ENCODE results near the gene TAC4. TPM values are rescaled to one million over a fixed set of nuclear protein-coding genes. Genes with fewer than 3 reads are reported as not detected.

Gene TAC4
- total RNA-seq, 2 donors from 2014 or later: 1.5 to 3.2 TPM

GRCh38 chr17:49891271-49891670, 43.4 kb upstream of the TAC4 start:
- WGBS, 2 experiments (ENCODE audit: insufficient coverage in 1 of 2, insufficient read length in 1 of 2): 80% methylated on average over 1 to 5 of the region's 5 CpGs
- H3K27me3 ChIP-seq (ENCODE audit: control insufficient read depth, insufficient read depth, low read length, poor library complexity, severe bottlenecking): peaks cover 26% of the 10 kb centered on the region
- H3K9me3 ChIP-seq (ENCODE audit: control insufficient read depth, low read length): no peaks in the 10 kb centered on the region
- no peaks in the 10 kb centered on the region for H3K4me1 ChIP-seq (ENCODE audit: control insufficient read depth, insufficient read depth, low read length)
- no peaks in the 10 kb centered on the region for H3K9me3 Mint-ChIP-seq
- no peak overlapping the region for H3K9ac ChIP-seq (ENCODE audit: extremely low read depth, low read length, poor library complexity, severe bottlenecking)
- H3K27ac Mint-ChIP-seq: no peak overlapping the region
- H3K4me3 Mint-ChIP-seq: no peak overlapping the region
- no peak overlapping the region for H3K4me3 ChIP-seq (ENCODE audit: low read length)
- DNase-seq: no peak
- H3K36me3 ChIP-seq (ENCODE audit: control insufficient read depth, insufficient read depth, low read length): no peaks in the 10 kb centered on the region
- TF ChIP-seq CTCF (conservative IDR thresholded peaks at IDR 0.05): no peak
- H3K27me3 Mint-ChIP-seq (ENCODE audit: insufficient read depth): peaks cover 73% of the 10 kb centered on the region
- H3K36me3 Mint-ChIP-seq (ENCODE audit: low read depth): no peaks in the 10 kb centered on the region
- H3K27ac ChIP-seq (ENCODE audit: low read depth, low read length): no peak overlapping the region
- peaks cover 7% of the 10 kb centered on the region for H3K4me1 Mint-ChIP-seq

DNA sequence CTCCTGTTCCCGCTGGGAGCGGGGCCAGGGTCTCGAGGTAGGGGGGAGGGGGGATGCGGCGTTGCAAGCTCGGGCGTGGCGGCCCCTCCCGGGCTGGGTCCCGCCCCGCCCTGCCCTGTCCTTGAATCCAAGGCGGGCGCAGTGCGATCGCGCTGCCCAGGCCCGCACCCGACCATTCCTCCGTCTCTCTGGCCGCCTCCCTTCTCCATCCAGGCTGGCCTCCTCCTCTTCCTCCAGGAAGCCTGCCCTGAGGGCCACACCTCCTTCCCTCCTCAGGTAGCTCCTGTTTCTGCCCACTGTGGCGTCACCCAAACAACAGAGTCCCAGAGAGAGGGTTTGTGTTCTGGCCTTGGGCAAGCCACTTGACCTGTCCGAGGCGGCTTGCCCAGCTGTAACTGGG, 43.0 kb upstream of the TAC4 start:
- Histone ChIP-seq H3K27me3 (ENCODE audit: control insufficient read depth, insufficient read depth, low read length, poor library complexity, severe bottlenecking) (peaks cover 24% of the 10 kb centered on the region), H3K4me1 (ENCODE audit: control insufficient read depth, insufficient read depth, low read length) (no peaks in the 10 kb centered on the region), H3K27ac (ENCODE audit: low read depth, low read length) (no peak overlapping the region), H3K4me3 (ENCODE audit: low read length) (no peak overlapping the region), H3K36me3 (ENCODE audit: control insufficient read depth, insufficient read depth, low read length) (no peaks in the 10 kb centered on the region), H3K9me3 (ENCODE audit: control insufficient read depth, low read length) (no peaks in the 10 kb centered on the region), H3K9ac (ENCODE audit: extremely low read depth, low read length, poor library complexity, severe bottlenecking) (no peak overlapping the region)
- Mint-ChIP-seq H3K36me3 (ENCODE audit: low read depth) (no peaks in the 10 kb centered on the region), H3K4me1 (peaks cover 7% of the 10 kb centered on the region), H3K27ac (no peak overlapping the region), H3K27me3 (ENCODE audit: insufficient read depth) (peaks cover 69% of the 10 kb centered on the region), H3K9me3 (no peaks in the 10 kb centered on the region), H3K4me3 (no peak overlapping the region)
- 86 to 87% methylated on average over 4 to 15 of the region's 23 CpGs for WGBS, 2 experiments (ENCODE audit: insufficient coverage in 1 of 2, insufficient read length in 1 of 2)
- TF ChIP-seq CTCF (conservative IDR thresholded peaks at IDR 0.05): no peak
- peak; percentile 75 for DNase-seq

- Mint-ChIP-seq H3K9me3 (no peaks in the 10 kb centered on the region), H3K27ac (no peak overlapping the region)
- H3K27me3 ChIP-seq (ENCODE audit: control insufficient read depth, insufficient read depth, low read length, poor library complexity, severe bottlenecking): peaks cover 20% of the 10 kb centered on the region
Observed at GRCh38 chr17:49890077-49890821, 42.4 kb upstream of the TAC4 start.

More at GRCh38 chr17:49890077-49890821, 42.4 kb upstream of the TAC4 start:
- TF ChIP-seq CTCF (conservative IDR thresholded peaks at IDR 0.05): no peak
- Mint-ChIP-seq H3K4me3 (no peak overlapping the region), H3K27me3 (ENCODE audit: insufficient read depth) (peaks cover 65% of the 10 kb centered on the region), H3K36me3 (ENCODE audit: low read depth) (no peaks in the 10 kb centered on the region), H3K4me1 (peaks cover 7% of the 10 kb centered on the region)
- no peak overlapping the region for H3K9ac ChIP-seq (ENCODE audit: extremely low read depth, low read length, poor library complexity, severe bottlenecking)
- H3K27ac ChIP-seq (ENCODE audit: low read depth, low read length): no peak overlapping the region
- no peaks in the 10 kb centered on the region for H3K36me3 ChIP-seq (ENCODE audit: control insufficient read depth, insufficient read depth, low read length)
- no peaks in the 10 kb centered on the region for H3K9me3 ChIP-seq (ENCODE audit: control insufficient read depth, low read length)
- H3K4me3 ChIP-seq (ENCODE audit: low read length): no peak overlapping the region
- DNase-seq: peak; percentile 86
- H3K4me1 ChIP-seq (ENCODE audit: control insufficient read depth, insufficient read depth, low read length): no peaks in the 10 kb centered on the region
- 83% methylated on average over 18 to 33 of the region's 33 CpGs for WGBS, 2 experiments (ENCODE audit: insufficient coverage in 1 of 2, insufficient read length in 1 of 2)

All from endodermal cell (in vitro differentiated cells).